Fibroblast of the aortic adventitia (primary cell): ENCODE results near the gene PUS10. TPM values are rescaled to one million over a fixed set of nuclear protein-coding genes. Genes with fewer than 3 reads are reported as not detected.
"Not testable (repeated sequence)": the region's sequence is repeated elsewhere in the genome, so short reads cannot be mapped to it uniquely, and the experiment has no call there.

Source experiments
- DNase-seq: peaks from one replicate; pipeline ENCODE4 v3.0.0-alpha.2; 2010; ENCODE audit warnings: low read depth
- H3K4me3 ChIP-seq: 2 replicates; pipeline ENCODE4 v1.5.1; 2011; ENCODE audit warnings: low read depth, mild to moderate bottlenecking, control low read depth, low read length, moderate library complexity
- CTCF ChIP-seq: IDR thresholded peaks from 2 replicates; pipeline ENCODE4 v1.5.1; 2011; ENCODE audit warnings: mild to moderate bottlenecking, low read length, control low read depth, inconsistent platforms; ENCODE audit not compliant: insufficient read depth
- total RNA-seq: library from RNA; depleted of rRNA; stranded (reverse); fragments of >200 nt; gene quantifications from 2 replicates; pipeline ENCODE4 v1.2.3, GENCODE V29; 2012; ENCODE audit warnings: low replicate concordance

The PUS10 gene
- total RNA-seq, 1 donor = 8.8 TPM

- no peak for TF ChIP-seq CTCF
- DNase-seq = peak; percentile 49
- H3K4me3 ChIP-seq = no peak overlapping the region
Measured at GRCh38 chr2:61045999-61046398, 27.9 kb upstream of the PUS10 start.

GRCh38 chr2:61045226-61045625 lies 27.2 kb upstream of the PUS10 start:
- H3K4me3 ChIP-seq = no peak overlapping the region
- DNase-seq = no peak
- no peak for TF ChIP-seq CTCF

GRCh38 chr2:61044636-61045035 lies 26.6 kb upstream of the PUS10 start:
- H3K4me3 ChIP-seq = no peak overlapping the region
- no peak for TF ChIP-seq CTCF
- peak; percentile 38 for DNase-seq

GRCh38 chr2:61042807-61043206 lies 24.8 kb upstream of the PUS10 start:
- no peak for DNase-seq
- no peak overlapping the region for H3K4me3 ChIP-seq
- no peak for TF ChIP-seq CTCF

GRCh38 chr2:61036643-61037042 lies 18.6 kb upstream of the PUS10 start:
- DNase-seq, H3K4me3 ChIP-seq: not testable (repeated sequence)

GRCh38 chr2:61034592-61034991 lies 16.5 kb upstream of the PUS10 start:
- H3K4me3 ChIP-seq, DNase-seq: not testable (repeated sequence)

- no peak overlapping the region for H3K4me3 ChIP-seq
Measured at GRCh38 chr2:61029533-61029932, 11.5 kb upstream of the PUS10 start.

More at GRCh38 chr2:61029533-61029932, 11.5 kb upstream of the PUS10 start:
- DNase-seq = no peak
- no peak for TF ChIP-seq CTCF
